Measurements from ENCODE around the gene ATP2A3.

DNA sequence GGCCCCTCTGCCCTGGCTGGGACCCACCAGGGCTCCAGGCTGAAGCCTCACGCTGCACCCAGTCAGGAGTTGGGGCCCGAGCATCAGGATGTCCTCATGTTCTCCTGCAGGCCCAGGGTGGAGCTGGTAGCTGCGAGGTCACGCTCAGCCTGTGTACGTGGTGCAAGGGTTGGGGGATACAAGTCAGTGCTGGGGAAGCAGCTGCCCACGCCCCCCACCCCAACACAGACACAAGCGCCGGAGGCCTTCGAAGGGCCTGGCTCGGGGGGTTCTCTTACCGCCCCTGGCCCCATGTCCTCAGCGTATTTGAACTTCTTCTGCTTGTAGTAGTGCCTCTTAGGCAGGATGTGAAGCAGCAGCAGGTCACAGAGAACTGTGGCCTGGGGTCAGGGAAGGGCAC lies 66.5 kb downstream of the ATP2A3 start:
- no peak for TF ChIP-seq POLR2A (IDR thresholded peaks at IDR 0.05)
- TF ChIP-seq, protein P1, sequence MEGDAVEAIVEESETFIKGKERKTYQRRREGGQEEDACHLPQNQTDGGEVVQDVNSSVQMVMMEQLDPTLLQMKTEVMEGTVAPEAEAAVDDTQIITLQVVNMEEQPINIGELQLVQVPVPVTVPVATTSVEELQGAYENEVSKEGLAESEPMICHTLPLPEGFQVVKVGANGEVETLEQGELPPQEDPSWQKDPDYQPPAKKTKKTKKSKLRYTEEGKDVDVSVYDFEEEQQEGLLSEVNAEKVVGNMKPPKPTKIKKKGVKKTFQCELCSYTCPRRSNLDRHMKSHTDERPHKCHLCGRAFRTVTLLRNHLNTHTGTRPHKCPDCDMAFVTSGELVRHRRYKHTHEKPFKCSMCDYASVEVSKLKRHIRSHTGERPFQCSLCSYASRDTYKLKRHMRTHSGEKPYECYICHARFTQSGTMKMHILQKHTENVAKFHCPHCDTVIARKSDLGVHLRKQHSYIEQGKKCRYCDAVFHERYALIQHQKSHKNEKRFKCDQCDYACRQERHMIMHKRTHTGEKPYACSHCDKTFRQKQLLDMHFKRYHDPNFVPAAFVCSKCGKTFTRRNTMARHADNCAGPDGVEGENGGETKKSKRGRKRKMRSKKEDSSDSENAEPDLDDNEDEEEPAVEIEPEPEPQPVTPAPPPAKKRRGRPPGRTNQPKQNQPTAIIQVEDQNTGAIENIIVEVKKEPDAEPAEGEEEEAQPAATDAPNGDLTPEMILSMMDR (IDR thresholded peaks at IDR 0.05), result no peak

Data from body of pancreas (tissue), 4 donors.